ENCODE results near the gene CTNNA3. TPM values are rescaled to one million over a fixed set of nuclear protein-coding genes. Genes with fewer than 3 reads are reported as not detected.

Gene CTNNA3
- total and polyA plus RNA-seq, 2 donors (not counting 3 experiments of a cell fraction or from before 2014, with no cell fraction given): not detected

DNA sequence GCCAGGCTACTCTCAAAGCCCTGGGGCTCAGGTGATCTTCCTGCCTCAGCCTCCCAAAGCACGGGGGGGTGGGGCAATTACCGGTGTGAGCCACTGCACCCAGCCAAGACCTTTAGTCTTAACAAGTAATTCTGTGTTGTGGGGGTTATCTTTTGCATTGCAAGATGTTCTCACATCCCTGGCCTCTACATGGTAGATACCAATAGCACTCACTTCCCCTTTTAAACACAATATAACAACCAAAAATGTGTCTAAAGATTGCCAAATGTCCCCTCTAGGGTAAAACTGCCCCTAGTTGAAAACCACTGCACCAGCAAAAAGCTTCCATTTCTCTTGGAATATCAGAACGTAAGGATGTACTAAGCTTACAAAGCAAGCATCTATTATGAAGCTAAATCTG, 225.0 kb downstream of the CTNNA3 start:
- DNase-seq (ENCODE audit: low read depth, low spot score): no peak
- Histone ChIP-seq H3K9me3 (replicated peaks; ENCODE audit: control insufficient read depth, insufficient read depth, low read length) (no peaks in the 10 kb centered on the region), H3K4me2 (ENCODE audit: insufficient read depth, low read length) (no peak overlapping the region), H4K20me1 (replicated peaks; ENCODE audit: control insufficient read depth, extremely low read depth, insufficient read depth, low read length) (no peaks in the 10 kb centered on the region), H3K79me2 (ENCODE audit: control insufficient read depth, insufficient read depth, low read length) (no peaks in the 10 kb centered on the region), H3K9ac (replicated peaks; ENCODE audit: extremely low read depth, insufficient read depth, low read length) (no peak overlapping the region), H3K4me1 (ENCODE audit: control insufficient read depth, extremely low read depth, insufficient read depth, low read length) (no peaks in the 10 kb centered on the region), H3K9me1 (replicated peaks; ENCODE audit: control insufficient read depth, extremely low read depth, insufficient read depth, low read length) (no peaks in the 10 kb centered on the region), H2AFZ (ENCODE audit: low read depth, low read length) (no peak overlapping the region), H3K27me3 (ENCODE audit: control insufficient read depth in 2 of 2, insufficient read depth in 2 of 2, low read length in 2 of 2) (no peaks in the 10 kb centered on the region), H3K27ac (ENCODE audit: insufficient read depth, low read depth, low read length) (no peak overlapping the region), H3K4me3 (replicated peaks in 1 of 3; ENCODE audit: insufficient read depth in 1 of 3, low read depth in 1 of 3, low read length in 3 of 3) (no peak overlapping the region), H3K36me3 (ENCODE audit: control insufficient read depth in 2 of 2, extremely low read depth in 1 of 2, insufficient read depth in 2 of 2, low read length in 2 of 2) (no peaks in the 10 kb centered on the region)
- POLR2A ChIA-PET: no interaction called here
- TF ChIP-seq JUN (IDR thresholded peaks at IDR 0.05; ENCODE audit: borderline replicate concordance, insufficient read depth, insufficient read length, low read depth) (no peak), POLR2AphosphoS5 (IDR thresholded peaks at IDR 0.05; ENCODE audit: insufficient read depth, low read depth, low read length) (no peak), EZH2 (IDR thresholded peaks at IDR 0.05; ENCODE audit: borderline replicate concordance, low read depth, low read length, severe bottlenecking) (no peak), MYC (IDR thresholded peaks at IDR 0.05; ENCODE audit: low read depth, low read length) (no peak)
- intact Hi-C loops (cut with micrococcal nuclease): no loop called here
- CTCF ChIA-PET: no interaction called here
- FAIRE-seq: no peak
- no TSS peak for BruUV-seq (replicated peaks)
- dilution Hi-C loops (cut with MboI; ENCODE audit: extremely low pct_ligation_motif_present, low sequenced_read_pairs): no loop called here

- H3K4me1 ChIP-seq (ENCODE audit: control insufficient read depth, extremely low read depth, insufficient read depth, low read length): no peaks in the 10 kb centered on the region
- TF ChIP-seq POLR2AphosphoS5 (IDR thresholded peaks at IDR 0.05; ENCODE audit: insufficient read depth, low read depth, low read length): no peak
- TF ChIP-seq EZH2 (IDR thresholded peaks at IDR 0.05; ENCODE audit: borderline replicate concordance, low read depth, low read length, severe bottlenecking): no peak
- TF ChIP-seq MAX (IDR thresholded peaks at IDR 0.05; ENCODE audit: insufficient read depth, insufficient read length): no peak
- TF ChIP-seq MYC (IDR thresholded peaks at IDR 0.05; ENCODE audit: low read depth, low read length): no peak
- no peak for TF ChIP-seq JUN (IDR thresholded peaks at IDR 0.05; ENCODE audit: borderline replicate concordance, insufficient read depth, insufficient read length, low read depth)
- TF ChIP-seq POLR2A (IDR thresholded peaks at IDR 0.05; ENCODE audit: low read depth, low read length): no peak
- TF ChIP-seq, protein P1, sequence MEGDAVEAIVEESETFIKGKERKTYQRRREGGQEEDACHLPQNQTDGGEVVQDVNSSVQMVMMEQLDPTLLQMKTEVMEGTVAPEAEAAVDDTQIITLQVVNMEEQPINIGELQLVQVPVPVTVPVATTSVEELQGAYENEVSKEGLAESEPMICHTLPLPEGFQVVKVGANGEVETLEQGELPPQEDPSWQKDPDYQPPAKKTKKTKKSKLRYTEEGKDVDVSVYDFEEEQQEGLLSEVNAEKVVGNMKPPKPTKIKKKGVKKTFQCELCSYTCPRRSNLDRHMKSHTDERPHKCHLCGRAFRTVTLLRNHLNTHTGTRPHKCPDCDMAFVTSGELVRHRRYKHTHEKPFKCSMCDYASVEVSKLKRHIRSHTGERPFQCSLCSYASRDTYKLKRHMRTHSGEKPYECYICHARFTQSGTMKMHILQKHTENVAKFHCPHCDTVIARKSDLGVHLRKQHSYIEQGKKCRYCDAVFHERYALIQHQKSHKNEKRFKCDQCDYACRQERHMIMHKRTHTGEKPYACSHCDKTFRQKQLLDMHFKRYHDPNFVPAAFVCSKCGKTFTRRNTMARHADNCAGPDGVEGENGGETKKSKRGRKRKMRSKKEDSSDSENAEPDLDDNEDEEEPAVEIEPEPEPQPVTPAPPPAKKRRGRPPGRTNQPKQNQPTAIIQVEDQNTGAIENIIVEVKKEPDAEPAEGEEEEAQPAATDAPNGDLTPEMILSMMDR (IDR thresholded peaks at IDR 0.05; ENCODE audit: extremely low read depth in 1 of 2, insufficient read depth in 1 of 2, low read depth in 1 of 2, low read length in 2 of 2): no peak
- TF ChIP-seq GATA2 (IDR thresholded peaks at IDR 0.05; ENCODE audit: insufficient read depth, insufficient read length, low read depth, low read length): no peak
- TF ChIP-seq FOS (IDR thresholded peaks at IDR 0.05; ENCODE audit: borderline replicate concordance, insufficient read depth, low read length): no peak
- intact Hi-C loops (cut with micrococcal nuclease) (no loop called here), dilution Hi-C loops (cut with MboI; ENCODE audit: extremely low pct_ligation_motif_present, low sequenced_read_pairs) (no loop called here)
- ChIA-PET CTCF (no interaction called here), POLR2A (no interaction called here)
- no peaks in the 10 kb centered on the region for H3K9me1 ChIP-seq (replicated peaks; ENCODE audit: control insufficient read depth, extremely low read depth, insufficient read depth, low read length)
- H3K9ac ChIP-seq (replicated peaks; ENCODE audit: extremely low read depth, insufficient read depth, low read length): no peak overlapping the region
- no peak overlapping the region for H3K4me3 ChIP-seq (replicated peaks in 1 of 3; ENCODE audit: insufficient read depth in 1 of 3, low read depth in 1 of 3, low read length in 3 of 3)
- H3K79me2 ChIP-seq (ENCODE audit: control insufficient read depth, insufficient read depth, low read length): no peaks in the 10 kb centered on the region
- no peaks in the 10 kb centered on the region for H3K36me3 ChIP-seq (ENCODE audit: control insufficient read depth in 2 of 2, extremely low read depth in 1 of 2, insufficient read depth in 2 of 2, low read length in 2 of 2)
- no peak overlapping the region for H3K4me2 ChIP-seq (ENCODE audit: insufficient read depth, low read length)
- no peaks in the 10 kb centered on the region for H4K20me1 ChIP-seq (replicated peaks; ENCODE audit: control insufficient read depth, extremely low read depth, insufficient read depth, low read length)
- no peaks in the 10 kb centered on the region for H3K27me3 ChIP-seq (ENCODE audit: control insufficient read depth in 2 of 2, insufficient read depth in 2 of 2, low read length in 2 of 2)
- no TSS peak for BruUV-seq (replicated peaks)
- no peak overlapping the region for H3K27ac ChIP-seq (ENCODE audit: insufficient read depth, low read depth, low read length)
- no peak overlapping the region for H2AFZ ChIP-seq (ENCODE audit: low read depth, low read length)
- H3K9me3 ChIP-seq (replicated peaks; ENCODE audit: control insufficient read depth, insufficient read depth, low read length): no peaks in the 10 kb centered on the region
- DNase-seq (ENCODE audit: low read depth, low spot score) (no peak), FAIRE-seq (no peak)
Observed at GRCh38 chr10:67464278-67464677, 231.7 kb downstream of the CTNNA3 start.
